HG02852 (cell line): ENCODE results near the gene FAM120A.

Experiments
- ATAC-seq: cut with Tn5 transposase; IDR thresholded peaks from one replicate; pipeline ENCODE4 v1.9.1; 2021; ENCODE audit warnings: mild to moderate bottlenecking, moderate library complexity; ENCODE audit not compliant: unreplicated experiment

FAM120A gene

DNA sequence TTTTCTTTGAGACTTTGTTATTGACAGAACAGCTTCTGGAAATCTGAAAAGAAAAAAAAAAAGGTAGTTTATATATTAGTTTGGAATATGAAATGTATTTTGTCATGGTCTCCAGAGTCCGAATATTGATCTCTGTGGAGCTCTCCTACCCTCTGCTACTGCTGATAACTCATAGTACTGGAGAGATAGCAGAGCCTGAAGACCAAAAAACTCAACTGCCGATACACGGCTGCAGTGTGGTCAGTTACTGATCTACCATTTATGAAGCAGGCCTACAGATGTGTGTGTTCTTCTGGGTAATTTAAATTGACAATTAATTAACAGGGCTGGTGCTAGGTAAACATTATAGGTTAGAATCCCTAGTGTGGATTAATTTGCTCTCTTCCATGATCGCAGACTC lies 3.8 kb upstream of the FAM120A start:
- ATAC-seq: no peak

DNA sequence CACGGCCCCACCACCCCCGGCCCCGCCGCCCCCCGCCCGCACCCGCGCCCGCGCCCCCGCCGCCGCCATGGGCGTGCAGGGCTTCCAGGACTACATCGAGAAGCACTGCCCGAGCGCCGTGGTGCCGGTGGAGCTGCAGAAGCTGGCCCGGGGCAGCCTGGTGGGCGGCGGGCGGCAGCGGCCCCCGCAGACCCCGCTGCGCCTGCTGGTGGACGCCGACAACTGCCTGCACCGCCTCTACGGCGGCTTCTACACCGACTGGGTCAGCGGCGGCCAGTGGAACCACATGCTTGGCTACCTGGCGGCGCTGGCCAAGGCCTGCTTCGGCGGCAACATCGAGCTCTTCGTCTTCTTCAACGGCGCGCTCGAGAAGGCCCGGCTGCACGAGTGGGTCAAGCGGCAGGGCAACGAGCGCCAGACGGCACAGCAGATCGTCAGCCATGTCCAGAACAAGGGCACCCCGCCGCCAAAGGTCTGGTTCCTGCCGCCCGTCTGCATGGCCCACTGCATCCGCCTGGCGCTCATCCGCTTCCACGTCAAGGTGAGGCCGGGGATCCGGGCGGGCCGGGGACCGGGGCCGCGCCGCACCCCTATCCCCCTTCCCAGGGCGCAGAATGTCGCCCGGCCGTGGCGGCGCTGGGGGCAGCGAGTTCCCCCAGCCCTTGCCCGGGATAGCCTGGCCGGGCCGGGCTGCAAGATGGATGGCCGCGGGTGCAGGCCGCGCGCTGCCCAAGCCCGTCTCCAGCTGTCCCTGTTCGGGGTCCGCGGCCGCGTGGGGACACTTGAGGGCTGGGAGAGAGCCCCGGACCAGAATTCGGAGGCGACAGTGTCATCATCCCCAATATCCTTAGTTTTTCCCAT lies 594 bp downstream of the FAM120A start:
- peak; percentile 13 for ATAC-seq

DNA sequence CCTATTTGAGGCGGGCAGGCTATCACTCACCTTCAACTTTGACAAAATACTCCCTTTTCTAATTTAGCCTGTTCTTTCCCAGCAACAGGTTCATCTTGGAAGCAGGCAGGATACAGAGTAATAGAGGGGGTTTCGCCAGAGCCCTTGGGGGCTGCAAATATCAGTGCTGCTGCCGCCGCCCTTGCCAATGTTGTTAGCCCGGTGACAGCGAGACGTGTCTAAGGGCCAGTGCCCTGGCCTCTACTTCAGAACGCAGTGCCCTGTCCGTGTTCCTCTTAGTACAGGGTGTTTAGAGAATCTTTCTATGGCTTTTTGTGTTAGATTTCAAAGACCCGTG lies 1.2 kb downstream of the FAM120A start:
- no peak for ATAC-seq

DNA sequence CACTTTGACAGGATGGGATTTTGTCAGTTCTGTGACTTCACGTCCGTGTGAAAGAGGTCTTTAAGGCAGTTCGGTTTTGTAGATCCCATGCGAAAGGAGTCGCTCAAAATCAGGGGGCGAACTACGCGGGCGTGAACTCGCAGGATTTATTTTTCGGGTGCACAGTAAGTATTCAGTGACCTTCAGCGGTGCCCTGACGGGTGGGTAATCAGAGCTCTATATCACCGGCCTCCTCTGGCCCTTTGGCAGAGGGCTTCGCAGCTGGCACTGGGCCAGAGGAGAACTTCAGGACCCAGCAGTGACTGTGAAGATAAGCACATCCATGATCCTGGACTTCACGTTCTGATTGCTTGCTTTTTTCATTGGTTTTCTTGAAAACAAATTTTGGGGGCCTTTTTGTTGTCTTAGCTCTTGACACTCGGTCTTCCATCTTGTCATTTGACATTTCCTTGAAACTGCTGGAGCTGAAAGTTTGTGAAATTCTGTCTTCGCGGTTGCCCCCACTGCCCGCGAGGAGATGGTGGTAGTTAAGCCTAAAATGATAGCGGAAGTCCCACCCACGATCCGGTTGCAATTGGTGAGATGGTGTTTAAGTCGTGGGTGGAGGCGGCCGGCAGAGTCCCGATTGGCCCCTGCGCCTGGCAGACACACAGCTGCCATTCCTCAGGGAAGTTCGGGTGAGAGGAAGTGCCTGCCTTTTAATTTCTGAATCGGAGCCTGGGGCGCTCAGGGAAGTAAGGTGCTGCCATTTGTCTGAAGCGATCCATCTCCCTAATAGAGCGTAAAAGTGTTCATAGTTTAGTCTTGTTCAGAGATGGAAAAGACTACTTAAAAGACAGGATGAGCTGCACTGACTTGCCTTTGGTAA lies 1.8 kb downstream of the FAM120A start, which contains the start of gene FAM120AOS:
TSS of gene FAM120AOS (minus strand) at position 535 of the 868 bp plus-strand sequence. CDS start 872 bp downstream, outside the sequence.
- peak; percentile 61 for ATAC-seq

DNA sequence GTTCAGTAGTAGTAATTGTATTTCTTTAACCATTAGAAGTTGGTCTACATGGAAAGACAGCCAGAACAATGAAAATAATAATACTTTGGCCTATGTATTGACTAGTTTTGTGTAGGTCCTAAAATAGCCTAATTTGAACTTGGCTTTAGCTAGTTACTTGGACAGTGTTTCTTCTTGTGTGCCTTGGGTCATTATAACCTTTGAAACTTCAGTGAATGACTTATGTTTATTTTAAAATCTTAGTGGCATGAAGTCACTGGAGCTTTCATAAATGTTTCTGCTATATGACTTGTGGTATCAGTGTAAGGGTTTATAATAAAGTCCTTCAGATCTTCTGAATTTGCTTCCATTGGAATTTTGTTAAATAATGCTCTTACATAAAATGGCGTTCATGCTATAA lies 4.5 kb downstream of the FAM120A start:
- no peak for ATAC-seq

DNA sequence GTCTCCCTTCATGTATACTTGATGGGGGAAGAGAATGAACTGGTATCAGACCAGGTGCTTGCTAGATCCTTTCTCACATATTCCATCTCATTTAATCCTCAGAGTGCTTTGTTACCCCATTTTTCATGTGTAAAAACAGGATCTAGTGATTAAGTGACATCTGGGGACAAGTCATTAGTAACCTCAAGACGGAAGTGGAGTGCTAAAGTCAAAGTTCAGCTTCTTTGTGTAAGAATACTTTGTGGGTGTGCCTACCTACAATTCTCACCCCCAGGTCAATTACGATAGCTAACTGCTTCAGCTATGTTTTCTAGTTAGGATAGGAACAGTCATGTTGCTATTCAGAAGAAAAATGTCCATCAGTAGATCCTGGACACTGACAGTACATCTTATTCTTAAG lies 5.0 kb downstream of the FAM120A start:
- no peak for ATAC-seq

DNA sequence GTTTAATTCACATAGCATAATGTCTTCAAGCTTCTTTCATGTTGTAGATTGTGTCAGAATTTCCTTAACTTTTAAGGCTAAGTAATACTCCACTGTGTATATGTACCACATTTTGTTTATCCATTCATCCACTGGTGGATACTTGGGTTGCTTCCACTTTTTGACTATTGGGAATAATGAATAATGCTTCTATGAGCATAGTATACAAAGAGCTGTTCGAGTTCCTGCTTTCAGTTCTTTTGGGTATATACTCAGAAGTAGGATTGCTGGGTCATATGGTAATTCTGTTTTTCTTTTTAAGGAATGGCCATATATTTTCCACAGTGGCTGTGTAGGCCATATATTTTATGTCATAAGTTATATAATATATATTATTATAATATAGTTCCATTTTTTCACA lies 5.5 kb downstream of the FAM120A start:
- no peak for ATAC-seq

DNA sequence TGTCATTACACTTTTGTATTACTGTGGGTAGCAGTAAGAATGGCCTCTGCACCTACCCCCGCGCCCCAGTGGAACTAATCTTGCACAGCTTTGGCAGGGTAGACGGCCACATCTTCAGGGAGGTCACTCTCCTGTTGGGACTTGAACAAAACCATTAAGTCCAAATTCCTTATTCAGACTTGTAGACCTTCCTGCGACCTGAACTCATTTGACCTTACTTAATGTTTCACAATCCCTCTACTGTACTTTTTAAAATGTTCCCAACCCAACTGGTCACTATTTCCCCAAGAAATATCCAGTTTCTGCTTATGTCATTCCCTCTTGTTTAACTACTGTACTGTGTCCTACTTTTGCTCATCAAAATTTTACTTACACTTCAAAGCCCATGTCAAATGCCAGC lies 7.2 kb downstream of the FAM120A start:
- no peak for ATAC-seq

DNA sequence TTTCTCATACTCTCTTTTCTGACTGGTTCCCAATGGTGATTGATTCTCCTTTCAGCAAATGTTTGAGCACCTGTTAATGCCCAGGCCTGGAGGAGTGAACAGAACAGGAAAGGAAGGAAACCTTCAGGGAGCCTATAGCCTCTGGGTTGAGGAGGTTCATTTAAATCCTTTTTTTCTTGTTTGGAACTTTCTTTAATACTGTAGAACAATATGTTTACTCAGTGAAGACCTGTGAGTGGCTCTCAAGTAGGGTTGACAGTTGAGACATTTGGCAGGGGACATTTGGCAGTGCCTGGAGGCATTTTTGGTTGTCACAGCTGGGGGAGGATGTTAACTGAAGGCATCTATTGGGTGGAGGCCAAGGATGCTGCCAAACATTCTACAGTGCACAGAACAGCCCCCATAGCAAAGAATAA lies 8.0 kb downstream of the FAM120A start:
- ATAC-seq: no peak

DNA sequence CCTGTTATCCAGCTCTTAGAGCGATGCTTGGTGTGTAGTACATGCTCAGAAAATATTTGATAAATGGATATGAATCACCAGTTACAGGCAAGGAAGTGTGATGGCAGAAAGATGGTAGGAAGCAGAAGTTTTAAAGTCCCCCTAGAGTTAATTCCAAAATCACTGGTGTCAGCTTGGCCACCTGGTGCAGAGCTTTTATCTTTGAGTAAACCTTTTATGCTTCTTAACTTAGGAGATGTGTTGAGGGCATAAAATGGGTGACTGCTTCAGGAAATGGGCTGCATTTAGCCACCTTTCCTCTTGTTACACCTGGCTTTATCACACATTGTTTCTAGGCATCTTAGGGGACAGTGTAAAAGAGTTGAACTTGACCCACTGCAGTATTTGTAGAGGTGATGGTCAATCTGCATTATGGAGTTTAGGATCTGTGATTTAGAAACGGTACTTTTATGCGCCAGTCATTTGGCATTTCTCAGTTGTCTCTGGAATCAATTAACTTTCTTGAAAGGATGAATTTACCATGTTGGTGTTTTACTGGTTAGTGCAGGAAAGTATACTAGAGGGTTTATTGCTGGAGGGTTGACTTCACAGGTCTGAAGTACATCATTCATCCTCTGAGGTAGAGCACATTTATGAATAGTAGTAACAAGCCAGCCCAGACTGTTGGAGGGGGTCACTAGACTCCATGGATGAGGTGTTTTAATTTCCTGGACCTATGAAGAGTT lies 9.4 kb downstream of the FAM120A start:
- ATAC-seq: no peak

DNA sequence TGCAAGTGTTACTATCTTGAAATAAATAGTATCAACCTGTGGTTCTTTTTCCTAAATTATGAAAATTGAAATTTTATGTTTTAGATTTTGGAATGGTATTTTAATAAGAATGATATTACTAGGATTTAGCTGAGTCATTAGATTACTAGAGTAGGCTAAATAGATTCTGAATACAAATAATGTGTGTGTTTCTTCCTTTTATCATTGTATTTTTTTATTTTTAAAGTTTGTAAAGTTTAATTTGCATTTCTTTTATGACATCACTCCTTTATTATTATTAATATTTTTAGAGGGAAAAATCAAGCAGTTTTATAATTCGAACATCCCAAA lies 9.9 kb downstream of the FAM120A start:
- no peak for ATAC-seq

DNA sequence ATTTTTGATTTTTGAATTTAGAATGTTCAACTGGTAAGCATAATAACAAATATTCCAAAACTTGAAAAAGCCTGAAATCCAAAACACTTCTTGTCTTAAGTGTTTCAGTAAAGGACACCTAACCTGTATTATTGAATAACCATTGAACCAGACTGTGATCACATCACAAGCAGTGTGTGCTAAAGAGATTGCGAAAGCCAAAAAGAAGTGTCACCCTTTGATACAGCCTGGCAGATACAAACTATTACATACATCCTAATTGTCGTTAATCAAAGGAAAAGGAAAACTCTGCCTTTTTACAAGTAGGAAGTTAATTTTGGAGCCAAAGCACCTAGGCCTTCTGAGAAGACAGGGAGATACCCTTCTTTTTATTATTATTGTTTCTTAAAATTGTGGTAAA lies 10.3 kb downstream of the FAM120A start:
- no peak for ATAC-seq

DNA sequence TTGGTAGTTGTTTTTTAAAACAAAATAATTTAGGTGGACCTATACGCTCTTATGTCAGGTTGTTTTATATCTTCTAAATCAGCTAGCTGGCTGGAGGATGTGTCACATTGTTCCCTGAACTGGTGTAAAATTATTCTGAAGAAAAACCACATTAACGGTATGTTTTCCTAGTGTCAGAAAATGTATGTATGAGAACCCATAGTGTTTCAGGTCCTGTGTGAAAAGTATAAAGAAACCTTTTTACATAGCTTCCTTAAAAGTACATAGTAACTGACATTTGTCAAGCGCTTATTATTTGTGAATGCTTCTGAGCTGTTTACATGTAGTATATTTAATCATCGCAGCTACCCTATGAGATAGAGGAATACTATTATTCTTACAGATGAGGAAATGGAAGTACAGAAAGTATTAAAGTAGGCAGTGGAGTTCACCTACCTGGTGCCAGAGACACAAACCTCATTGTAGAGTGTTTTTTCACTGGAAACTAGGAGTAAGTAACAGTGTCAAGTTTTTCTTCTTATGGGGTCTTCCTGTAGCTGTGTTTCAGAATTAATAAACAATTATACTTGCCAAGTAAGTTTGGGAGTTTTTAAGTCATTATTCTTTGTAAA lies 12.3 kb downstream of the FAM120A start:
- no peak for ATAC-seq

DNA sequence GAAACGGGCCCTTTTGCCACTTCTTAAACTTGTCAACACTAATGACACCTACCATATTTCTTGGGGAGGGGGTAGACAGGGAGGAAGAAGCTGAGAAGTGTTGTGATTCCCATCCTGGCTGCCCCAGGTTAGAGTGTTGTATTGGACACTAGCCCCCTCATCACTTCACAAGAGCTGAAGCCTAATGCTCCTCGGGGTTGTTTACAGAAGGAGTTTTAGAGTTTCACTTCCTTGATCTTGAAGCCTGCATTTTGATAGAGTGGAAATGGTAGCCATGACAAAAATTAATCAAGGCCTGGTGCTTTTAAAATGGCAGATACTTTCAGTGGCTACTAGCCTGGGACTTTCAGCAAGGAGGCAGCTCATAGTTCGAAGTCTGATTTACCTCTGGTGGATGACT lies 12.9 kb downstream of the FAM120A start:
- ATAC-seq: no peak

DNA sequence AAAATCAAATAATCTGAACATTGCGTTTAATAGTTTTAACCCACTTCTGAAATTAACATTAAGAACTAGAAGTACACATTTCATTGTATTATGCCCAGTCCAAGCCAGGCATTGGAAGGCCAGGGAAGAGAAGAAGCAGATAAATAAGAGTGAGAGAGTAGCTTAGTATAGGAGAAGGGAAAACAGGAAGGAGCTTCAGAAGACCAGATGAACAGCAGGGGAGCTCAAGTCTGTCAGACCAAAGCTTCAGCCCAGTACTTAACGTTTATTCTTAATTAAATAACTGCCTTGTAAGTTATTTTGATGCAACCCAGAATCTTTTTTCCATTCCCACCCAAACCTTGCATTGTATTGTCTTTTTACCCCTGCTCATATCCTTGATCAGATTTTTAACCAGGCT lies 13.4 kb downstream of the FAM120A start:
- no peak for ATAC-seq

DNA sequence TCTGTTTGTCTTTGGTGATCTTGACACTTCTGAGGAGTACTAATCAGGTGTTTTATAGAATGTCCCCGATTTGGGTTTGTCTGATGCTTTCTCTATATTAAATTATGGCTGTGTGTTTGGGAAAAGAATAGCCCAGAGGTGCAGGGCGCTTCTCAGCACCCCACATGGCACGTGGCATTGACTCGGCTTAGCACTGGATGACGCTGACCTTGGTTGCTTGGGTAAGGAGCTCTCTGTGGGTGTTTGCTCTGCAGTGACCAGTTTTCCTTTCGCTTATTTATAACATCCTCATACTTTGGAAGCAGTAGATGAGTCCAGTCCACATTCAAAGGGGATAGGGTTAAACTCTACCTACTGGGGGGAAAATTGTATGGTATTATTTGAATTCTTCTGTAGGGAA lies 14.4 kb downstream of the FAM120A start:
- ATAC-seq: no peak

DNA sequence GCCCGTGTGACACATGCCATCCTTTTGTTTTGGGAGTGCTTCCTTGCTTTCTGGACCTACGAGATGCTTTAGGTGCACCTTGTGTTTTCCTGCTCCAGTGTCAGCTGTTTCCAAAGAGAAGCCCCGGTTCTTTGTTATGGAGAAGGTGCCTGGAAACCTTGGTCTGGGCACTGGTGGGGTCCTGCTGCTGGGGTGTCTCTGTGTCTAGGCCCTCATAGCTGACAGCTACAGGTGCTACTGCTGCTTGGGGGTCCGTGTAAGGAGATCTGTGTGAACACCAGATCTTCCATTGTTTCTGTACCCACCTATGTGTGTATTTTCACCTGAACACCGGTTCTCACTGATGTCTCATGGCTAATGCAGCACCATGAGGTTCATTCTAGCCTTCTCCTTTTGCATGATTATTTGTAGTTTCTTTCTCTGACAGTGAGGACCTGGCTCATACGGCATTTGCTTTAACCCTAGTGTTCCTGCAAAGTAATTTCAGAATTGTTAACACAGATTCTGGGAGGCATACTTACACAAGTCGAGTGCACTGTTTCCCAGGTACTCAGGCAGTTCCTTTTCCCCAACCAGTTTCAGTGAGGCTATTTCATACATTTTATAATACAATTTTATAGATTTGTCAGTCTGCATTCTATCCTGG lies 15.1 kb downstream of the FAM120A start:
- ATAC-seq: no peak

DNA sequence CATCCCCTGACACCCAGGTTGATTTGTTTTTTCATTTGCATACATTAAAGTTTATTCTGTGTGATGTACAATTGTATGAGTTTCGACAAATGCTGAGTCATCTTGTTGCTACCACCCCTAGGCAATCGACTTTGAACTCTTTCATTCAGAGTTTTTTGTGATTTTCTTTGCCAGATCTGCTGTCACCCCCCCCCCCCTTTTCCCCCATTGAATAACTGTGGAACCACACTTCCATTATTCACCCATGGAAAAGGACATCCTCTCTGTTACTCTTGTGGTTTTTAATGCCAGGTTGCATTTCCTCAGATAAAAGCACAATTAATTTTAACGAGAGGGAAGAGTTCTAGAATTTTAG lies 15.6 kb downstream of the FAM120A start:
- no peak for ATAC-seq

DNA sequence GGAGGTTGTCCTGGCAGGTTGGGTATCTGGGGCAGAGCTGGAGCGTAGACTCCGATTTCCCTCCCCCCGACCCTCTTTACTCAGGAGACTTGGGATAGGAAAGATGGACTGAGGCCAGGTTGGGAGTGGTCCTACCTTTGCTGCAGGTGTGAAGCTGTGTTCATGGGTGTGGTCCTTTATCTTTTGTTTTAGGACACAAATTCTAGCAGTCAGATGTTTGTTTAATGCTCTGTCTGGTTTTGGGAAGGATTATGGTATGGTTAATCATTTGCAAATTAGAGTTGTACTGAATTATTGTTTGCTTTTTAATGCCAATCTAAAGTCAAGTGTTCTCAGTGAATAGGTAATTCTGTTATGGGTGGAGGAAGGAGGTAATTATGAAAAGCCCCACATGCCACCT lies 16.0 kb downstream of the FAM120A start:
- no peak for ATAC-seq

DNA sequence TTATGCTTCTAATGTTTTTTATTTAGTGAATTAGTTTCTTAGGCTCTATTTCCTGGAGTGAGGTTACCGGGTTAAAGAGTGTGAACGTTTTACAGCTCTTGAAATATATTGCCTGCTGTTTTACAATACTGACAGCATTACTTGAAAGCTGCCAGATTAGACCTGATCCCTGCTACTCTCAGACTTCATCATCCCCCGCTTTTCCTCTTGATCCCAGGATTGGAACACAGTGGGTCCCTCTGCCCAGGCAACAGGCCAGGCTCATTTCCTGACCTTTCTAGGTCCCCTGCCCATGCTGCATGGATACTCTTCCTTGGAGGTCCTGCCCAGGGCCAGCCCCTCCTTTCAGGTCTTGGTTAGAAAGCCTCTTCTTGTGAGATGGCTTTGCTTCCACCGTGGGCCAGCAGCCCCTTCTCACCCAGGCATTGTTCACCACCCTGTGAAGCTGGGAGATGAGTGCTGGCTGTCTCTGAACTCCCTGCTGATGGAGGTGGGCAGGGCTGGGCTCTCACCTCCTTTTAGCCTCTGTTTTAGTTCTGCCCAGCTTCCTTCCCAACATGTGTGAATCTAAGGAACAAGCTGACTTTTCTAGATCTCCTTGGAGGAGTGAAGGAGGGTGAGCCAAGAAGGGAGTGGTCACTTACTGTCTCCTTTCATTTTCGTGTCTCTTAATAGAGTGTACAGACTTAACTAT lies 17.4 kb downstream of the FAM120A start:
- no peak for ATAC-seq
